Measurements from ENCODE around the gene KSR2.

Gene KSR2

GRCh38 chr12:117561990-117562389 is 406.8 kb downstream of the KSR2 start:
- Histone ChIP-seq H3K4me1 (ENCODE audit: control insufficient read depth, insufficient read depth, low read length) (no peaks in the 10 kb centered on the region), H3K4me3 (ENCODE audit: low read depth, low read length) (no peak overlapping the region), H3K36me3 (ENCODE audit: control insufficient read depth, insufficient read depth, low read length) (no peaks in the 10 kb centered on the region), H3K27me3 (ENCODE audit: control insufficient read depth, insufficient read depth, low read length) (no peaks in the 10 kb centered on the region), H3K9ac (ENCODE audit: low read depth, low read length) (no peak overlapping the region), H3K27ac (ENCODE audit: low read depth, low read length) (no peak overlapping the region), H3K9me3 (ENCODE audit: control insufficient read depth, insufficient read depth, low read length) (no peaks in the 10 kb centered on the region)

- no peaks in the 10 kb centered on the region for H3K27me3 ChIP-seq (ENCODE audit: control insufficient read depth, insufficient read depth, low read length)
- no peaks in the 10 kb centered on the region for H3K36me3 ChIP-seq (ENCODE audit: control insufficient read depth, insufficient read depth, low read length)
- H3K9ac ChIP-seq (ENCODE audit: low read depth, low read length), result no peak overlapping the region
- no peaks in the 10 kb centered on the region for H3K9me3 ChIP-seq (ENCODE audit: control insufficient read depth, insufficient read depth, low read length)
- H3K4me1 ChIP-seq (ENCODE audit: control insufficient read depth, insufficient read depth, low read length), result no peaks in the 10 kb centered on the region
- H3K27ac ChIP-seq (ENCODE audit: low read depth, low read length), result no peak overlapping the region
- H3K4me3 ChIP-seq (ENCODE audit: low read depth, low read length), result no peak overlapping the region
Observed at GRCh38 chr12:117559978-117560377, 408.8 kb downstream of the KSR2 start.

- H3K27me3 ChIP-seq (ENCODE audit: control insufficient read depth, insufficient read depth, low read length), result no peaks in the 10 kb centered on the region
- no peak overlapping the region for H3K4me3 ChIP-seq (ENCODE audit: low read depth, low read length)
- H3K36me3 ChIP-seq (ENCODE audit: control insufficient read depth, insufficient read depth, low read length), result no peaks in the 10 kb centered on the region
- no peak overlapping the region for H3K9ac ChIP-seq (ENCODE audit: low read depth, low read length)
- H3K4me1 ChIP-seq (ENCODE audit: control insufficient read depth, insufficient read depth, low read length), result no peaks in the 10 kb centered on the region
- no peak overlapping the region for H3K27ac ChIP-seq (ENCODE audit: low read depth, low read length)
- H3K9me3 ChIP-seq (ENCODE audit: control insufficient read depth, insufficient read depth, low read length), result no peaks in the 10 kb centered on the region
Observed at GRCh38 chr12:117555889-117556288, 412.9 kb downstream of the KSR2 start.

GRCh38 chr12:117552971-117553370 is 415.8 kb downstream of the KSR2 start:
- H3K9ac ChIP-seq (ENCODE audit: low read depth, low read length), result no peak overlapping the region
- H3K4me3 ChIP-seq (ENCODE audit: low read depth, low read length), result no peak overlapping the region
- no peaks in the 10 kb centered on the region for H3K36me3 ChIP-seq (ENCODE audit: control insufficient read depth, insufficient read depth, low read length)

GRCh38 chr12:117551665-117552064 is 417.1 kb downstream of the KSR2 start:
- Histone ChIP-seq H3K27me3 (ENCODE audit: control insufficient read depth, insufficient read depth, low read length) (no peaks in the 10 kb centered on the region), H3K9ac (ENCODE audit: low read depth, low read length) (no peak overlapping the region), H3K9me3 (ENCODE audit: control insufficient read depth, insufficient read depth, low read length) (no peaks in the 10 kb centered on the region), H3K36me3 (ENCODE audit: control insufficient read depth, insufficient read depth, low read length) (no peaks in the 10 kb centered on the region), H3K4me3 (ENCODE audit: low read depth, low read length) (no peak overlapping the region), H3K27ac (ENCODE audit: low read depth, low read length) (no peak overlapping the region), H3K4me1 (ENCODE audit: control insufficient read depth, insufficient read depth, low read length) (no peaks in the 10 kb centered on the region)

More at GRCh38 chr12:117552971-117553370, 415.8 kb downstream of the KSR2 start:
- H3K4me1 ChIP-seq (ENCODE audit: control insufficient read depth, insufficient read depth, low read length), result no peaks in the 10 kb centered on the region
- H3K9me3 ChIP-seq (ENCODE audit: control insufficient read depth, insufficient read depth, low read length), result no peaks in the 10 kb centered on the region
- no peak overlapping the region for H3K27ac ChIP-seq (ENCODE audit: low read depth, low read length)
- no peaks in the 10 kb centered on the region for H3K27me3 ChIP-seq (ENCODE audit: control insufficient read depth, insufficient read depth, low read length)

GRCh38 chr12:117547209-117547608 is 421.6 kb downstream of the KSR2 start:
- H3K27ac ChIP-seq (ENCODE audit: low read depth, low read length), result no peak overlapping the region
- H3K27me3 ChIP-seq (ENCODE audit: control insufficient read depth, insufficient read depth, low read length), result no peaks in the 10 kb centered on the region
- H3K36me3 ChIP-seq (ENCODE audit: control insufficient read depth, insufficient read depth, low read length), result no peaks in the 10 kb centered on the region
- H3K9ac ChIP-seq (ENCODE audit: low read depth, low read length), result no peak overlapping the region
- no peaks in the 10 kb centered on the region for H3K4me1 ChIP-seq (ENCODE audit: control insufficient read depth, insufficient read depth, low read length)
- H3K9me3 ChIP-seq (ENCODE audit: control insufficient read depth, insufficient read depth, low read length), result no peaks in the 10 kb centered on the region
- no peak overlapping the region for H3K4me3 ChIP-seq (ENCODE audit: low read depth, low read length)

- Histone ChIP-seq H3K27ac (ENCODE audit: low read depth, low read length) (no peak overlapping the region), H3K9ac (ENCODE audit: low read depth, low read length) (no peak overlapping the region), H3K4me3 (ENCODE audit: low read depth, low read length) (no peak overlapping the region), H3K27me3 (ENCODE audit: control insufficient read depth, insufficient read depth, low read length) (no peaks in the 10 kb centered on the region), H3K9me3 (ENCODE audit: control insufficient read depth, insufficient read depth, low read length) (no peaks in the 10 kb centered on the region), H3K36me3 (ENCODE audit: control insufficient read depth, insufficient read depth, low read length) (no peaks in the 10 kb centered on the region), H3K4me1 (ENCODE audit: control insufficient read depth, insufficient read depth, low read length) (no peaks in the 10 kb centered on the region)
Observed at GRCh38 chr12:117545216-117545615, 423.6 kb downstream of the KSR2 start.

GRCh38 chr12:117540011-117540410 is 428.8 kb downstream of the KSR2 start:
- Histone ChIP-seq H3K9ac (ENCODE audit: low read depth, low read length) (no peak overlapping the region), H3K27ac (ENCODE audit: low read depth, low read length) (no peak overlapping the region), H3K4me1 (ENCODE audit: control insufficient read depth, insufficient read depth, low read length) (no peaks in the 10 kb centered on the region), H3K36me3 (ENCODE audit: control insufficient read depth, insufficient read depth, low read length) (no peaks in the 10 kb centered on the region), H3K27me3 (ENCODE audit: control insufficient read depth, insufficient read depth, low read length) (no peaks in the 10 kb centered on the region), H3K9me3 (ENCODE audit: control insufficient read depth, insufficient read depth, low read length) (no peaks in the 10 kb centered on the region), H3K4me3 (ENCODE audit: low read depth, low read length) (no peak overlapping the region)

GRCh38 chr12:117538926-117539325 is 429.9 kb downstream of the KSR2 start:
- Histone ChIP-seq H3K4me3 (ENCODE audit: low read depth, low read length) (no peak overlapping the region), H3K9ac (ENCODE audit: low read depth, low read length) (no peak overlapping the region), H3K9me3 (ENCODE audit: control insufficient read depth, insufficient read depth, low read length) (no peaks in the 10 kb centered on the region), H3K36me3 (ENCODE audit: control insufficient read depth, insufficient read depth, low read length) (no peaks in the 10 kb centered on the region), H3K4me1 (ENCODE audit: control insufficient read depth, insufficient read depth, low read length) (no peaks in the 10 kb centered on the region), H3K27me3 (ENCODE audit: control insufficient read depth, insufficient read depth, low read length) (no peaks in the 10 kb centered on the region), H3K27ac (ENCODE audit: low read depth, low read length) (no peak overlapping the region)

GRCh38 chr12:117538032-117538690 is 430.6 kb downstream of the KSR2 start:
- no peaks in the 10 kb centered on the region for H3K27me3 ChIP-seq (ENCODE audit: control insufficient read depth, insufficient read depth, low read length)
- H3K4me1 ChIP-seq (ENCODE audit: control insufficient read depth, insufficient read depth, low read length), result no peaks in the 10 kb centered on the region
- no peak overlapping the region for H3K9ac ChIP-seq (ENCODE audit: low read depth, low read length)
- no peak overlapping the region for H3K27ac ChIP-seq (ENCODE audit: low read depth, low read length)
- H3K4me3 ChIP-seq (ENCODE audit: low read depth, low read length), result no peak overlapping the region
- no peaks in the 10 kb centered on the region for H3K9me3 ChIP-seq (ENCODE audit: control insufficient read depth, insufficient read depth, low read length)
- H3K36me3 ChIP-seq (ENCODE audit: control insufficient read depth, insufficient read depth, low read length), result no peaks in the 10 kb centered on the region

- Histone ChIP-seq H3K4me1 (ENCODE audit: control insufficient read depth, insufficient read depth, low read length) (no peaks in the 10 kb centered on the region), H3K27ac (ENCODE audit: low read depth, low read length) (no peak overlapping the region), H3K27me3 (ENCODE audit: control insufficient read depth, insufficient read depth, low read length) (no peaks in the 10 kb centered on the region), H3K36me3 (ENCODE audit: control insufficient read depth, insufficient read depth, low read length) (no peaks in the 10 kb centered on the region), H3K9me3 (ENCODE audit: control insufficient read depth, insufficient read depth, low read length) (no peaks in the 10 kb centered on the region), H3K9ac (ENCODE audit: low read depth, low read length) (no peak overlapping the region), H3K4me3 (ENCODE audit: low read depth, low read length) (no peak overlapping the region)
Observed at GRCh38 chr12:117533687-117534086, 435.1 kb downstream of the KSR2 start.

Measured in HUES48 (cell line).